Effector memory CD4-positive, alpha-beta T cell (primary cell): ENCODE measurements around the gene RASA3.
"Not testable (repeated sequence)": the region's sequence is repeated elsewhere in the genome, so short reads cannot be mapped to it uniquely, and the experiment has no call there.

Experiments used
- DNase-seq, 3 donors: peaks; one replicate each; pipeline ENCODE4 v3.0.0-alpha.2; 2020
- H3K27ac ChIP-seq: 2 replicates; pipeline ENCODE4 v1.7.0; 2013; ENCODE audit warnings: mild to moderate bottlenecking, low read length, moderate library complexity; ENCODE audit not compliant: insufficient read depth, poor library complexity, severe bottlenecking
- H3K27me3 ChIP-seq: replicated peaks from 2 replicates; pipeline ENCODE4 v1.7.0; 2013; ENCODE audit warnings: mild to moderate bottlenecking, low read length; ENCODE audit not compliant: insufficient read depth, control insufficient read depth, poor library complexity, severe bottlenecking
- H3K36me3 ChIP-seq: 2 replicates; pipeline ENCODE4 v1.7.0; 2013; ENCODE audit warnings: mild to moderate bottlenecking, low read length, moderate library complexity; ENCODE audit not compliant: control insufficient read depth, insufficient read depth
- H3K4me1 ChIP-seq: 2 replicates; pipeline ENCODE4 v1.7.0; 2013; ENCODE audit warnings: low read length, mild to moderate bottlenecking; ENCODE audit not compliant: control insufficient read depth, insufficient read depth, poor library complexity, severe bottlenecking
- H3K4me3 ChIP-seq: 2 replicates; pipeline ENCODE4 v1.7.0; 2013; ENCODE audit warnings: low read length, low read depth, mild to moderate bottlenecking; ENCODE audit not compliant: insufficient read depth, poor library complexity, severe bottlenecking
- H3K9me3 ChIP-seq: 2 replicates; pipeline ENCODE4 v1.7.0; 2013; ENCODE audit warnings: mild to moderate bottlenecking, low read length, moderate library complexity; ENCODE audit not compliant: control insufficient read depth

RASA3 gene

DNA sequence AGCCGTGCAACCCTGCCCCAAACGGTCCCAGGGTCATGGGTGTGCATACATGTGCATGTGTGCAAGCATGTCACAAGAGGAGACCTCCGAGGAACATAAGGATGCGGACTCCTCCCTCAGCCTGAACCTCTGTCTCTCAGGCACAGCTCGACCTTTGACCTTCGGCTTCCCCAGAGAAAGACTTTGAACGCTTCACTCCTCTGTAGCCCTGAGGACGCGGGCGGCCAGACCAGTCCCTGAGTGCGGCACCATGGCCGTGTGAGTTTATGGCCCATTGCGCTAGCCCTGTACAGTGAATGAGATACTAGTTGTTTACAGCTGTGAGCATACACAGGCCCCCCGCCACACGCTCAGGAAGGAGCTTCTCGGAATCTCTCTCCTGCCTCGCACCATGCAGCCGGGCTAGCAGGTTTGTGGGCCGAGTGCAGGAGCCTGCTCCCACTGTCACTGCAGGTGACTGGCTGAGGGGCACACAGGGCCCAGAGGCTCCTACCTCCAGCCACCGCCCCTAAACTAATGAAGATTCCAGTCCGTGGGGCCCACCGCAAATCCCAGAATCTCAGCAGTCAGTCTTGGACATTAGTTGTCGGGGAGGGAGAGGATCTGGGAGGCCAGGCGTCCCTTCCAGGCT is 10.8 kb downstream of the RASA3 start:
- no peaks in the 10 kb centered on the region for H3K27me3 ChIP-seq
- H3K4me1 ChIP-seq = peaks cover 76% of the 10 kb centered on the region
- peaks cover 21% of the 10 kb centered on the region for H3K36me3 ChIP-seq
- H3K27ac ChIP-seq = peak overlapping the region; percentile 63
- no peak overlapping the region for H3K4me3 ChIP-seq
- no peaks in the 10 kb centered on the region for H3K9me3 ChIP-seq
- DNase-seq = no peak

DNA sequence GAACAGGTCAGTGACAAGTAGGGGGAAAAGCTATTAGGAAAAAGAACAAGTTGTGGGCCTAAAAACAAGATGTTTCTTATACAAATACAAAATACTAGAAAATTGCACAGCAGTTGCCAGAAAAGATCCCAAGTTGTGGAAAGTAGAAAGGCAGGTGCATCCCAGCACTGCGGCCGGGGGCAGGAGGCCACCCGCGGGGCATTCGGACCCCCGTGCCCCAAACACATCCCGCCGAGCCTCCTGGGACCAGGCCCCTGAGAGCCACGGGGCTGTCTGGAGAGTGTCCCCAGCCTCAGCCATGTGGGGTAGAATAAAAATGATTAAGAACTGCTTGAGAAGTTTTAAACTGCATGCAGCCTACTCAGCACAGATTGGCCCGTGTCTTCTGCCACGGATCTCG is 11.4 kb downstream of the RASA3 start:
- Histone ChIP-seq H3K27me3 (no peaks in the 10 kb centered on the region), H3K27ac (peak overlapping the region; percentile 63), H3K4me1 (peaks cover 73% of the 10 kb centered on the region), H3K36me3 (peaks cover 25% of the 10 kb centered on the region), H3K4me3 (no peak overlapping the region), H3K9me3 (no peaks in the 10 kb centered on the region)
- DNase-seq = no peak

DNA sequence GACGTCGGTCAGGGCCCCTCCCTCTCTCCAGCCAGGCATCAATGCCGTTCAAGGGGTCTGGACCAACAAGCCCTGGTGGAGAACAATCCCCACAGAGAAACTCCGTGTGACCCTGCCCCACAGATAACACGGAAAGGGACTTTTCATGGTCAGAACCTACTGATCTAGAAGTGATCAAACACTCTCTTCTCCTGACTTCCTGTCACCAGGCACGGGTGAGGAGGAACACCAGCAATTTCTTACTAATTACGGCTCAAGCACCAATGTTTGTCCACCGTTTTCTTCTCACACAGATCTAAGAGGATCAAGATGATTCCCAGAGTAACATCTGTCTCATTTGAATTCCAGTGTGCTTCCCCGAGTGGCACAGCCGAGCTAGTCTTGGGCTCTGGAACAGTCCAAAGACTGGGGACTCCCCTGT is 11.8 kb downstream of the RASA3 start:
- H3K4me1 ChIP-seq = peaks cover 76% of the 10 kb centered on the region
- H3K36me3 ChIP-seq = peaks cover 29% of the 10 kb centered on the region

DNA sequence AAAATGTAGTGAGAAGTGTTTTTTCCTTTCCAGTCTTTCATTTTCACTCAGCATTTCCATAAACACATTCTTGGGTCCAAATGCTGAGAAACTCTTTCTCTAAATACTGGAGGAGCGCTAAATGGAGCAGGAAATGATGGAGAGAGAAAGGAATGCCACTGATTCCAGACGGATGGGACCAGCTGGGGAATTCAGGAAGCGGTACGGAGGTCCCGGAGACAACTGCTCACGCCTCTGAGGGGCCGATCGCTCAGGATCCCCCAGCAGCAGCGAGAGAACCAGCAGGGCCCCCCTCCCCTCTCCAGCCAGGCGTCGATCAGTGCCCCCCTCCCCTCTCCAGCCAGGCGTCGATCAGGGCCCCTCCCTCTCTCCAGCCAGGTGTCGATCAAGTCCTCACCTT is 13.2 kb downstream of the RASA3 start:
- Histone ChIP-seq H3K4me1 (peaks cover 76% of the 10 kb centered on the region), H3K27ac (peak overlapping the region; percentile 49)

More for the DNA sequence above, 11.8 kb downstream of the RASA3 start:
- no peak overlapping the region for H3K4me3 ChIP-seq
- H3K9me3 ChIP-seq = no peaks in the 10 kb centered on the region
- H3K27ac ChIP-seq = peak overlapping the region; percentile 63
- no peak for DNase-seq
- H3K27me3 ChIP-seq = no peaks in the 10 kb centered on the region

DNA sequence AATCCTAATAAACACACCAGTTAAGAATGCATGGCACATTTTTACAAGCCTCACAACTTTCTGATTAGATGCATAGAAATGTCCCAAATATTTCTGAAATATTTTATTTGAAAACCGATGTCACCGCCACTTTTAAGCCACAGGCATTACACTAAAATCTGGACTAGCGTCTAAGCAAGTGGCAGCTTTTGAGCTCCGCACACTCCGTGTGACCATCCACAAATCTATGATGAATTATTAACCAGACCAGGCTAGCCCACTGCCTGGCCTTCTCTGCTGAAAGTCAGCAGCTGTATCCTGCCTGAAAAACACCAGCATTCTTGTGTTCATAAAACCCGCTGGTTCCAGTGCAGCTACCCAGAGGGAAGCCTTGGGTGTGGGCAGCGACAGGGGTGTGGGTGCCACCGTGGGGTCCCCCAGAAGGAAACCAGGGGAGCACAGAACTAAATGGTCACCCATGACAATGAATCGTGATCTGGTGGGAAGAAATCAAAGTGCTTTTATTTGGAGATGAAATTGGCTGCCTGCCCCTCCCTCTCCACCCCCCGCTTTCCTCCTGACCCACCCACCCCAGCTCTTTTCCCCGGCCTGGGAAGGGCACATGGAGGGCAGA is 13.8 kb downstream of the RASA3 start:
- H3K36me3 ChIP-seq = peaks cover 33% of the 10 kb centered on the region
- no peak for DNase-seq
- H3K27me3 ChIP-seq = no peaks in the 10 kb centered on the region
- peaks cover 75% of the 10 kb centered on the region for H3K4me1 ChIP-seq
- no peak overlapping the region for H3K4me3 ChIP-seq
- H3K27ac ChIP-seq = peak overlapping the region; percentile 49
- H3K9me3 ChIP-seq = no peaks in the 10 kb centered on the region

More for the DNA sequence above, 13.2 kb downstream of the RASA3 start:
- Histone ChIP-seq H3K27me3 (no peaks in the 10 kb centered on the region), H3K36me3 (peaks cover 35% of the 10 kb centered on the region), H3K4me3 (no peak overlapping the region), H3K9me3 (no peaks in the 10 kb centered on the region)
- DNase-seq = no peak

DNA sequence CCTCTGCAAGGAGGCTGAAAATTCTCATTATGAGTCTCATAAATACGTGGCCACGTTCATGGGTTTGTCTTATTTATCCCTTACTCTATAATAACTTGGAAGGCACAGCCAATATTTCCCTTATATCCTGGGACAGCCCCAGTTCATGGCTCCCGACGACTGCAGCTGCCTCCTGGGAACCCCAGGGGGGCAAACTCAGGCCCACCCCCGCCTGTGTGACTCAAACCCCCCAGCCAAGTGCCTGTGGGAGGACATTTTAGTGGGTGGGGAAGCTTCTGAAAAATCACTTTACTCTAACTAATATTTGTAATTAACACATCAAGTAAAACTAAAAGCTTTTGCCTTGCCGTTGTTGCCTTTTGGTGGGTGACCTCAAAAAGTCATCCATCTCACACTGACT is 14.3 kb downstream of the RASA3 start:
- Histone ChIP-seq H3K9me3 (no peaks in the 10 kb centered on the region), H3K4me1 (peaks cover 70% of the 10 kb centered on the region), H3K36me3 (peaks cover 32% of the 10 kb centered on the region), H3K27ac (peak overlapping the region; percentile 49), H3K27me3 (no peaks in the 10 kb centered on the region), H3K4me3 (no peak overlapping the region)
- no peak for DNase-seq

DNA sequence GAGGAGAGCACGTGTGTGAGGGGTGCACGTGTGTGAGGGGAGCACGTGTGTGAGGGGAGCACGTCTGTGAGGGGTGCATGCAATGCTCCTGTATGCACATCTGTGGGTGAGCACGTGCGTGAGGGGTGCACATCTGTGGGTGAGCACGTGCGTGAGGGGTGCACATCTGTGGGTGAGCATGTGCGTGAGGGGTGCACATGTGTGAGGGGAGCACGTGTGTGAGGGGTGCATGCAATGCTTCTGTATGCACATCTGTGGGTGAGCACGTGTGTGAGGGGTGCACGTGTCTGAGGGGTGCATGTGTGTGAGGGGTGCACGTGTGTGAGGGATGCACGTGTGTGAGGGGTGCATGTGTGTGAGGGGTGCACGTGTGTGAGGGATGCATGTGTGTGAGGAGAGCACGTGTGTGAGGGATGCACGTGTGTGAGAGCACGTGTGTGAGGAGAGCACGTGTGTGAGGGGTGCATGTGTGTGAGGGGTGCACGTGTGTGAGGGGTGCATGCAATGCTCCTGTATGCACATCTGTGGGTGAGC is 15.0 kb downstream of the RASA3 start:
- not testable (repeated sequence) for H3K4me3 ChIP-seq, DNase-seq, H3K9me3 ChIP-seq, H3K27me3 ChIP-seq, H3K27ac ChIP-seq
- H3K4me1 ChIP-seq = peaks cover 69% of the 10 kb centered on the region
- H3K36me3 ChIP-seq = peaks cover 39% of the 10 kb centered on the region

DNA sequence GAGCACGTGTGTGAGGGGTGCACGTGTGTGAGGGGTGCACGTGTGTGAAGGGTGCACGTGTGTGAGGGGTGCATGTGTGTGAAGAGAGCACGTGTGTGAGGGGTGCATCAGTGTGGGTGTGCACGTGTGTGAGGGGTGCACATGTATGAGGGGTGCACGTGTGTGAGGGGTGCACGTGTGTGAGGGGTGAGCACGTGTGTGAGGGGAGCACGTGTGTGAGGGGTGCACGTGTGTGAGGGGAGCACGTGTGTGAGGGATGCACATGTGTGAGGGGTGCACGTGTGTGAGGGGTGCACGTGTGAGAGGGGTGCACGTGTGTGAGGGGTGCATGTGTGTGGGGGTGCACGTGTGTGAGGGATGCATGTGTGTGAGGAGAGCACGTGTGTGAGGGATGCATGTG is 15.7 kb downstream of the RASA3 start:
- peaks cover 69% of the 10 kb centered on the region for H3K4me1 ChIP-seq
- H3K36me3 ChIP-seq = peaks cover 46% of the 10 kb centered on the region
- DNase-seq = no peak
- H3K27me3 ChIP-seq = no peaks in the 10 kb centered on the region
- H3K27ac ChIP-seq = no peak overlapping the region
- no peak overlapping the region for H3K4me3 ChIP-seq
- no peaks in the 10 kb centered on the region for H3K9me3 ChIP-seq

DNA sequence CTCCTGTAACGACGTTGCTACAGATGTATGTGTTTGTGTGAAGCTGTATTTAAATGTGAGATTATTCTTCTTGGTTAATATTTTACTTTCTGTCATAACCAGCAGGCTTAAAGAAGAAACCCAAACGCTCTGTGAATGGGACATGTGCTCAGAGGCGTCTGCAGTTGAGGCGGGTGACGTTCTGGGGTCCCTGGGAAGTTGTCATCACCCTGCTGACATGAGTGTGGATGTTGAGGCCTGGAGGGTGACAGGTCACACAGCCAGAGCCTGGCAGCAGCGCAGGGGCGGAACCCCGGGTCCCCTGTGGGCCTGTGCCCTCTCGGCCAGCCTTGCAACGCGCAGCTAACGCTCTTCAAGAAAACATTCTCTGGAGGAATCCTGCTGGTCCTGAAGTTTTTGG is 16.6 kb downstream of the RASA3 start:
- Histone ChIP-seq H3K27me3 (no peaks in the 10 kb centered on the region), H3K36me3 (peaks cover 47% of the 10 kb centered on the region), H3K9me3 (no peaks in the 10 kb centered on the region), H3K4me3 (no peak overlapping the region), H3K27ac (peak overlapping the region; percentile 25), H3K4me1 (peaks cover 63% of the 10 kb centered on the region)
- DNase-seq = no peak

DNA sequence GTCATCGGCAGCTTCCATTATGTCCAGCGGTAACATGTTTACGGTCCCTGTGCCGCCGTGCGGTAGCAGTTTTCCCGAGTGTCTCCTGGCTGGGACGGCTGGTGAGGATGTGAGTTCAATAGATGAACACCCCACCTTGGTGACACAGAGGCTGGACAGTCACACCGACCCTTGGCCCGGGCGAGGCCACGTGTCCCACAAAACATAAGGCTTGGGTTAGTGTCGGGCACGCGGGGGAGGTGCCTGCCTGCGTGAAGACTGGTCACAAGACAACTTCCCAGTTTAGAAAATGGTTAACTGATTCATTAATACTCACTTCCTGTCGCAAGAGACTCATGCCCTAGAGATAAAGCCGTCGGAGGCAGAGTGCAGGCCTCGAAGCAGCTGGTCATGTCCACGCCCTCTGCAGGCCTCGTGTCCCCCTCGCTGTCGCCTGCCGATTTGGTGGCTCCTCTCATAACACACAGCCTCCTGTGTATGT is 17.2 kb downstream of the RASA3 start:
- no peak overlapping the region for H3K4me3 ChIP-seq
- H3K9me3 ChIP-seq = no peaks in the 10 kb centered on the region
- peaks cover 47% of the 10 kb centered on the region for H3K36me3 ChIP-seq
- peak overlapping the region; percentile 25 for H3K27ac ChIP-seq
- peaks cover 63% of the 10 kb centered on the region for H3K4me1 ChIP-seq
- no peaks in the 10 kb centered on the region for H3K27me3 ChIP-seq
- DNase-seq = no peak
